SK-N-SH treated with all-trans-retinoic acid at 6 μM for 48 hours (cell line): Measurements from ENCODE around the gene FLT1.

Source experiments
- ARNTL ChIP-seq: fragments of 450-650 bp; formaldehyde crosslinking; IDR thresholded peaks from 2 replicates; pipeline ENCODE4 v1.5.0; 2020; ENCODE audit warnings: low read depth, mild to moderate bottlenecking, moderate library complexity, borderline replicate concordance
- PATZ1 ChIP-seq: fragments of 250-450 bp; sonication (Bioruptor Pico); IDR thresholded peaks from 2 replicates; pipeline ENCODE4 v1.8.0; 2020; ENCODE audit warnings: mild to moderate bottlenecking, moderate library complexity, borderline replicate concordance
- RARB ChIP-seq: fragments of 250-450 bp; sonication (Bioruptor Pico); IDR thresholded peaks from 2 replicates; pipeline ENCODE4 v1.8.0; 2021; ENCODE audit warnings: mild to moderate bottlenecking, moderate library complexity
- TOX ChIP-seq: fragments of 250-450 bp; sonication (Bioruptor Pico); IDR thresholded peaks from 2 replicates; pipeline ENCODE4 v1.8.0; 2021; ENCODE audit warnings: mild to moderate bottlenecking, moderate library complexity, borderline replicate concordance

DNA sequence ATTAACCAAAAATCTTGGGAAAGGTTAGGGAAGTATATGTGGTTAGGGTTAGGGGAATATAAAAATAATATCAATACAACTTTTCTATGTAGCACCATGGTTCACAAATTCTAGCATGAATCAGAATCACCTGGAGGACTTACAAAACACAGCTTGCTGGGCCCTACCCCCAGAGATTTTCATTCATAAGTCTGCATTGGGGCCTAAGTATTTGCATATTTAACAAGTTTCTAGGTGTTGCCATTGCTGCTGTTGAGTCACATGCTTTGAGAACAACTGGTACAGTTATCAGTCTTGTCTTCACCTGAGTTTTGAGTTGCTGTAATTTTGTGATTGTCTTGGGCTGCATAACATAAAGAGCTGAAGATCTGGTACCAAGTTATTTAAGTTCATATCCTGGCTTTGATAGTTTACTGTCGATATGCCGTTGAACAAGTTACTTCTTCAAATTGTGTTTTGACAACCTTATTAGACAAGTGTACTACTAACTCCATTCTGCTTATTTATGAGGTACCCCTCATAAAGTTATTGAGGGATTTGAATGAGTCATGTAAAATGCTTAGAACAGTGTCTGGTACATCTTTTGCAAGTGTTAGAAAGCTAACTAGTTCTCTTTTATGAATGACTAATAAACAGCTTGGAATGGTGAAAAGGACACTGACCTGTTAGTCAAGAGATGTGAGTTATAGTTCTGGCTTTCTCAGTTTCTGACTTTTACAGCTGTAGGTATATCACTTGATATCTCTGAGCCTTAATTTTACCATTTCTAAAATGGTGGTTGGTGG, 223.7 kb downstream of the FLT1 start:
- TF ChIP-seq TOX (CRISPR knock-in tag) (no peak), PATZ1 (CRISPR knock-in tag) (no peak), RARB (CRISPR knock-in tag) (no peak), ARNTL (CRISPR knock-in tag) (no peak)
